ENCODE data around the gene SIX2. TPM values are rescaled to one million over a fixed set of nuclear protein-coding genes. Genes with fewer than 3 reads are reported as not detected.

SIX2 gene
- total and polyA plus RNA-seq, 2 donors (not counting 3 experiments of a cell fraction or from before 2014, with no cell fraction given) = 0.24 to 0.54 TPM

GRCh38 chr2:45006041-45006941, 3.0 kb downstream of the SIX2 start:
- H3K36me3 ChIP-seq (ENCODE audit: control insufficient read depth in 2 of 2, extremely low read depth in 1 of 2, insufficient read depth in 2 of 2, low read length in 2 of 2) = no peaks in the 10 kb centered on the region
- H3K9ac ChIP-seq (replicated peaks; ENCODE audit: extremely low read depth, insufficient read depth, low read length) = no peak overlapping the region
- ChIA-PET POLR2A (no interaction called here), CTCF (interaction anchor here (1.0 to 3.0 kb wide), 3 partner anchors 24 to 489 kb away, joined by 4 to 13 read pairs (median 4); no protein-coding TSS in a partner anchor)
- intact Hi-C loops (cut with micrococcal nuclease) = loop anchor here (5.0 kb wide), 1 partner anchor 346 kb away; no protein-coding TSS in a partner anchor
- H3K27me3 ChIP-seq (ENCODE audit: control insufficient read depth in 2 of 2, insufficient read depth in 2 of 2, low read length in 2 of 2) = peaks cover 61 to 87% of the 10 kb centered on the region in 2 experiments
- H3K9me3 ChIP-seq (replicated peaks; ENCODE audit: control insufficient read depth, insufficient read depth, low read length) = no peaks in the 10 kb centered on the region
- no peaks in the 10 kb centered on the region for H3K79me2 ChIP-seq (ENCODE audit: control insufficient read depth, insufficient read depth, low read length)
- no peak overlapping the region for H3K4me3 ChIP-seq (replicated peaks in 1 of 3; ENCODE audit: insufficient read depth in 1 of 3, low read depth in 1 of 3, low read length in 3 of 3)
- H3K27ac ChIP-seq (ENCODE audit: insufficient read depth, low read depth, low read length) = no peak overlapping the region
- no peak for DNase-seq (ENCODE audit: low read depth, low spot score)
- no peak overlapping the region for H2AFZ ChIP-seq (ENCODE audit: low read depth, low read length)
- H4K20me1 ChIP-seq (replicated peaks; ENCODE audit: control insufficient read depth, extremely low read depth, insufficient read depth, low read length) = no peaks in the 10 kb centered on the region
- peaks cover 22% of the 10 kb centered on the region for H3K4me1 ChIP-seq (ENCODE audit: control insufficient read depth, extremely low read depth, insufficient read depth, low read length)
- BruUV-seq (replicated peaks) = no TSS peak
- TF ChIP-seq POLR2AphosphoS5 (IDR thresholded peaks at IDR 0.05; ENCODE audit: insufficient read depth, low read depth, low read length) (no peak), GATA2 (IDR thresholded peaks at IDR 0.05; ENCODE audit: insufficient read depth, insufficient read length, low read depth, low read length) (no peak), POLR2A (IDR thresholded peaks at IDR 0.05; ENCODE audit: low read depth, low read length) (no peak), FOS (IDR thresholded peaks at IDR 0.05; ENCODE audit: borderline replicate concordance, insufficient read depth, low read length) (no peak), MAX (IDR thresholded peaks at IDR 0.05; ENCODE audit: insufficient read depth, insufficient read length) (no peak), MYC (IDR thresholded peaks at IDR 0.05; ENCODE audit: low read depth, low read length) (no peak), JUN (IDR thresholded peaks at IDR 0.05; ENCODE audit: borderline replicate concordance, insufficient read depth, insufficient read length, low read depth) (no peak), CTCF (IDR thresholded peaks at IDR 0.05; ENCODE audit: extremely low read depth in 1 of 2, insufficient read depth in 1 of 2, low read depth in 1 of 2, low read length in 2 of 2) (no peak), EZH2 (IDR thresholded peaks at IDR 0.05; ENCODE audit: borderline replicate concordance, low read depth, low read length, severe bottlenecking) (no peak)
- H3K9me1 ChIP-seq (replicated peaks; ENCODE audit: control insufficient read depth, extremely low read depth, insufficient read depth, low read length) = no peaks in the 10 kb centered on the region
- FAIRE-seq = no peak
- no peak overlapping the region for H3K4me2 ChIP-seq (ENCODE audit: insufficient read depth, low read length)
- dilution Hi-C loops (cut with MboI; ENCODE audit: extremely low pct_ligation_motif_present, low sequenced_read_pairs) = no loop called here

Measured in endothelial cell of umbilical vein (primary cell).